CD8-positive, alpha-beta memory T cell (primary cell): Measurements from ENCODE around the gene PTK6. TPM values are rescaled to one million over a fixed set of nuclear protein-coding genes. Genes with fewer than 3 reads are reported as not detected.
"Not testable (repeated sequence)": the region's sequence is repeated elsewhere in the genome, so short reads cannot be mapped to it uniquely, and the experiment has no call there.

Experiments
- CTCF ChIA-PET: fragments of 350-600 bp; sonication (Branson Sonifier 250); formaldehyde crosslinking; loops from one replicate; lab custom pipeline; 2021; ENCODE audit warnings: antibody characterized with exemption; lab: Charles Lee
- POLR2A ChIA-PET: fragments of 350-600 bp; sonication (Branson Sonifier 250); formaldehyde crosslinking; loops from one replicate; lab custom pipeline; 2021; ENCODE audit warnings: antibody characterized with exemption; lab: Charles Lee
- DNase-seq, 5 donors: peaks; one replicate each; pipeline versions ENCODE4 v3.0.0 to v3.0.0-alpha.2; 2020 to 2022; ENCODE audit warnings: mixed read lengths in 1 of 5
- H3K27ac ChIP-seq: one replicate; pipeline ENCODE4 v1.7.0; 2013; ENCODE audit warnings: low read depth, mild to moderate bottlenecking, low read length, moderate library complexity
- H3K27me3 ChIP-seq: 2 replicates; pipeline ENCODE4 v1.7.0; 2013; ENCODE audit warnings: low read length, mild to moderate bottlenecking; ENCODE audit not compliant: insufficient read depth, poor library complexity, severe bottlenecking
- H3K36me3 ChIP-seq: 2 replicates; pipeline ENCODE4 v1.7.0; 2013; ENCODE audit warnings: mild to moderate bottlenecking, low read length, moderate library complexity; ENCODE audit not compliant: insufficient read depth
- H3K4me1 ChIP-seq: 2 replicates; pipeline ENCODE4 v1.7.0; 2013; ENCODE audit warnings: mild to moderate bottlenecking, low read length, moderate library complexity; ENCODE audit not compliant: insufficient read depth
- H3K4me3 ChIP-seq: 2 replicates; pipeline ENCODE4 v1.7.0; 2013; ENCODE audit warnings: mild to moderate bottlenecking, low read length
- H3K9me3 ChIP-seq: 2 replicates; pipeline ENCODE4 v1.7.0; 2013; ENCODE audit warnings: mild to moderate bottlenecking, low read length
- H3K27ac Mint-ChIP-seq, 8 donors: one replicate each; pipeline ENCODE4 v1.8.0; 2020 to 2021; ENCODE audit warnings: mixed read lengths in 8 of 8, mild to moderate bottlenecking in 6 of 8, inconsistent platforms in 3 of 8, moderate library complexity in 3 of 8
- H3K27me3 Mint-ChIP-seq, 2 donors: one replicate each; pipeline ENCODE4 v1.8.0; 2020 to 2021; ENCODE audit warnings: mixed read lengths in 2 of 2, mild to moderate bottlenecking in 1 of 2, moderate library complexity in 1 of 2
- H3K36me3 Mint-ChIP-seq, 3 donors: one replicate each; pipeline ENCODE4 v1.8.0; 2020 to 2021; ENCODE audit warnings: mixed read lengths in 3 of 3, inconsistent platforms in 1 of 3, mild to moderate bottlenecking in 1 of 3
- H3K4me1 Mint-ChIP-seq, 3 donors: one replicate each; pipeline ENCODE4 v1.8.0; 2020 to 2021; ENCODE audit warnings: mixed read lengths in 3 of 3, inconsistent platforms in 1 of 3, mild to moderate bottlenecking in 1 of 3
- H3K4me3 Mint-ChIP-seq, 7 donors: one replicate each; pipeline ENCODE4 v1.8.0; 2020 to 2021; ENCODE audit warnings: mixed read lengths in 7 of 7, mild to moderate bottlenecking in 6 of 7, moderate library complexity in 4 of 7, inconsistent platforms in 2 of 7
- H3K9me3 Mint-ChIP-seq, 5 donors: one replicate each; pipeline ENCODE4 v1.8.0; 2020 to 2022; ENCODE audit warnings: mixed read lengths in 5 of 5, mild to moderate bottlenecking in 3 of 5, moderate library complexity in 2 of 5, inconsistent platforms in 1 of 5
- polyA plus RNA-seq: library from polyadenylated mRNA; unstranded; fragments of 300-500 nt; fragmentation: Illumina TruSeq; gene quantifications from one replicate; pipeline ENCODE4 v1.2.3, GENCODE V29; 2021
- total RNA-seq, 2 experiments: library from RNA; stranded (reverse); gene quantifications; one replicate each; pipeline ENCODE4 v1.2.3, GENCODE V29; 2021

The PTK6 gene
- total and polyA plus RNA-seq, 3 experiments from 2014 or later, result 0.16 to 0.31 (median 0.18) TPM

- H3K36me3 Mint-ChIP-seq, H3K9me3 ChIP-seq, H3K27ac ChIP-seq, H3K4me1 ChIP-seq, H3K9me3 Mint-ChIP-seq, H3K36me3 ChIP-seq, H3K4me3 ChIP-seq, DNase-seq, H3K4me3 Mint-ChIP-seq, POLR2A ChIA-PET, H3K27ac Mint-ChIP-seq, H3K27me3 ChIP-seq, CTCF ChIA-PET: not testable (repeated sequence)
- Mint-ChIP-seq H3K27me3 (peaks cover 7 to 29% of the 10 kb centered on the region in 2 donors), H3K4me1 (peaks cover 0 to 12% (median 2%) of the 10 kb centered on the region in 3 donors)
Observed at GRCh38 chr20:63514520-63514919, 22.7 kb downstream of the PTK6 start.

GRCh38 chr20:63513207-63513606 lies 24.0 kb downstream of the PTK6 start:
- H3K27ac ChIP-seq, result no peak overlapping the region

GRCh38 chr20:63509088-63509564 lies 28.1 kb downstream of the PTK6 start:
- Mint-ChIP-seq H3K27ac (no peak overlapping the region), H3K27me3 (peaks cover 36 to 59% of the 10 kb centered on the region in 2 donors), H3K36me3 (peaks cover 0 to 6% (median 0%) of the 10 kb centered on the region in 3 donors), H3K9me3 (peaks cover 5 to 15% (median 8%) of the 10 kb centered on the region in 5 donors), H3K4me1 (peaks cover 0 to 6% (median 5%) of the 10 kb centered on the region in 3 donors), H3K4me3 (no peak overlapping the region)
- Histone ChIP-seq H3K27me3 (no peaks in the 10 kb centered on the region), H3K27ac (no peak overlapping the region), H3K36me3 (no peaks in the 10 kb centered on the region), H3K4me1 (no peaks in the 10 kb centered on the region), H3K4me3 (no peak overlapping the region), H3K9me3 (no peaks in the 10 kb centered on the region)
- ChIA-PET POLR2A (no interaction called here), CTCF (interaction anchor here (2.1 kb wide), 1 partner anchor 13 kb away, joined by 5 read pairs; no protein-coding TSS in a partner anchor)
- no peak for DNase-seq

More at GRCh38 chr20:63513207-63513606, 24.0 kb downstream of the PTK6 start:
- Mint-ChIP-seq H3K36me3 (peaks cover 0 to 3% (median 0%) of the 10 kb centered on the region in 3 donors), H3K9me3 (peaks cover 0 to 8% (median 4%) of the 10 kb centered on the region in 5 donors), H3K4me3 (no peak overlapping the region), H3K27ac (no peak overlapping the region), H3K4me1 (peaks cover 0 to 6% (median 1%) of the 10 kb centered on the region in 3 donors), H3K27me3 (peaks cover 15 to 39% of the 10 kb centered on the region in 2 donors)
- Histone ChIP-seq H3K27me3 (no peaks in the 10 kb centered on the region), H3K4me3 (no peak overlapping the region), H3K9me3 (no peaks in the 10 kb centered on the region), H3K4me1 (no peaks in the 10 kb centered on the region), H3K36me3 (no peaks in the 10 kb centered on the region)
- ChIA-PET POLR2A (no interaction called here), CTCF (no interaction called here)
- DNase-seq, result no peak

GRCh38 chr20:63508072-63508768 lies 29.0 kb downstream of the PTK6 start:
- no peak overlapping the region for H3K4me3 ChIP-seq
- H3K9me3 ChIP-seq, result no peaks in the 10 kb centered on the region
- peaks cover 0 to 6% (median 5%) of the 10 kb centered on the region in 3 donors for H3K4me1 Mint-ChIP-seq
- CTCF ChIA-PET, result interaction anchor here (1.2 kb wide), 1 partner anchor 12 kb away, joined by 3 read pairs; no protein-coding TSS in a partner anchor
- H3K36me3 ChIP-seq, result no peaks in the 10 kb centered on the region
- DNase-seq, result no peak
- H3K36me3 Mint-ChIP-seq, result peaks cover 0 to 6% (median 0%) of the 10 kb centered on the region in 3 donors
- H3K9me3 Mint-ChIP-seq, result peaks cover 5 to 18% (median 12%) of the 10 kb centered on the region in 5 donors
- H3K27ac ChIP-seq, result no peak overlapping the region
- POLR2A ChIA-PET, result no interaction called here
- H3K4me3 Mint-ChIP-seq, result no peak overlapping the region
- H3K27ac Mint-ChIP-seq, result no peak overlapping the region
- H3K27me3 ChIP-seq, result no peaks in the 10 kb centered on the region
- H3K27me3 Mint-ChIP-seq, result peaks cover 34 to 64% of the 10 kb centered on the region in 2 donors
- H3K4me1 ChIP-seq, result no peaks in the 10 kb centered on the region

- Histone ChIP-seq H3K27me3 (no peaks in the 10 kb centered on the region), H3K9me3 (no peaks in the 10 kb centered on the region), H3K4me1 (no peaks in the 10 kb centered on the region), H3K27ac (no peak overlapping the region), H3K36me3 (no peaks in the 10 kb centered on the region), H3K4me3 (no peak overlapping the region)
- H3K36me3 Mint-ChIP-seq, result peaks cover 0 to 6% (median 0%) of the 10 kb centered on the region in 3 donors
- ChIA-PET CTCF (interaction anchor here (1.2 kb wide), 1 partner anchor 11 kb away, joined by 3 read pairs; no protein-coding TSS in a partner anchor), POLR2A (no interaction called here)
- no peak overlapping the region for H3K4me3 Mint-ChIP-seq
- no peak overlapping the region for H3K27ac Mint-ChIP-seq
- peaks cover 33 to 57% of the 10 kb centered on the region in 2 donors for H3K27me3 Mint-ChIP-seq
- DNase-seq, result peak in 1 of 5 donors; percentile 37
- H3K4me1 Mint-ChIP-seq, result peaks cover 0 to 6% (median 5%) of the 10 kb centered on the region in 3 donors
- peaks cover 5 to 17% (median 11%) of the 10 kb centered on the region in 5 donors for H3K9me3 Mint-ChIP-seq
Observed at GRCh38 chr20:63507083-63507743, 30.0 kb downstream of the PTK6 start.

- Histone ChIP-seq H3K4me3 (no peak overlapping the region), H3K9me3 (no peaks in the 10 kb centered on the region), H3K4me1 (no peaks in the 10 kb centered on the region), H3K27ac (no peak overlapping the region), H3K27me3 (no peaks in the 10 kb centered on the region), H3K36me3 (no peaks in the 10 kb centered on the region)
- H3K36me3 Mint-ChIP-seq, result peaks cover 0 to 6% (median 0%) of the 10 kb centered on the region in 3 donors
- peaks cover 5 to 17% (median 11%) of the 10 kb centered on the region in 5 donors for H3K9me3 Mint-ChIP-seq
- POLR2A ChIA-PET, result no interaction called here
- no peak overlapping the region for H3K4me3 Mint-ChIP-seq
- no peak overlapping the region for H3K27ac Mint-ChIP-seq
- peaks cover 33 to 53% of the 10 kb centered on the region in 2 donors for H3K27me3 Mint-ChIP-seq
- DNase-seq, result peak in 1 of 5 donors; percentile 35
- CTCF ChIA-PET, result interaction anchor here (1.1 kb wide), 1 partner anchor 10 kb away, joined by 5 read pairs; no protein-coding TSS in a partner anchor
- peaks cover 0 to 6% (median 5%) of the 10 kb centered on the region in 3 donors for H3K4me1 Mint-ChIP-seq
Observed at GRCh38 chr20:63505723-63506122, 31.5 kb downstream of the PTK6 start.

GRCh38 chr20:63505281-63505680 lies 31.9 kb downstream of the PTK6 start:
- peaks cover 0 to 6% (median 0%) of the 10 kb centered on the region in 3 donors for H3K36me3 Mint-ChIP-seq
- no peak for DNase-seq
- no peak overlapping the region for H3K27ac Mint-ChIP-seq
- CTCF ChIA-PET, result interaction anchor here (1.1 kb wide), 1 partner anchor 9 kb away, joined by 5 read pairs; no protein-coding TSS in a partner anchor
- Histone ChIP-seq H3K27me3 (no peaks in the 10 kb centered on the region), H3K9me3 (no peaks in the 10 kb centered on the region), H3K27ac (no peak overlapping the region), H3K4me3 (no peak overlapping the region), H3K4me1 (no peaks in the 10 kb centered on the region), H3K36me3 (no peaks in the 10 kb centered on the region)
- H3K27me3 Mint-ChIP-seq, result peaks cover 32 to 48% of the 10 kb centered on the region in 2 donors
- H3K4me1 Mint-ChIP-seq, result peaks cover 0 to 6% (median 5%) of the 10 kb centered on the region in 3 donors
- H3K4me3 Mint-ChIP-seq, result peak overlapping the region in 1 of 7 donors; percentile 29
- peaks cover 5 to 17% (median 11%) of the 10 kb centered on the region in 5 donors for H3K9me3 Mint-ChIP-seq
- POLR2A ChIA-PET, result no interaction called here
